ENCODE results near the gene FOXO3. TPM values are rescaled to one million over a fixed set of nuclear protein-coding genes. Genes with fewer than 3 reads are reported as not detected.
A peak's percentile ranks its signal among the peaks of the same experiment; 100 is the strongest.

Gene FOXO3
- total and polyA plus RNA-seq, 2 donors from 2014 or later, result 9.4 to 76.1 TPM

DNA sequence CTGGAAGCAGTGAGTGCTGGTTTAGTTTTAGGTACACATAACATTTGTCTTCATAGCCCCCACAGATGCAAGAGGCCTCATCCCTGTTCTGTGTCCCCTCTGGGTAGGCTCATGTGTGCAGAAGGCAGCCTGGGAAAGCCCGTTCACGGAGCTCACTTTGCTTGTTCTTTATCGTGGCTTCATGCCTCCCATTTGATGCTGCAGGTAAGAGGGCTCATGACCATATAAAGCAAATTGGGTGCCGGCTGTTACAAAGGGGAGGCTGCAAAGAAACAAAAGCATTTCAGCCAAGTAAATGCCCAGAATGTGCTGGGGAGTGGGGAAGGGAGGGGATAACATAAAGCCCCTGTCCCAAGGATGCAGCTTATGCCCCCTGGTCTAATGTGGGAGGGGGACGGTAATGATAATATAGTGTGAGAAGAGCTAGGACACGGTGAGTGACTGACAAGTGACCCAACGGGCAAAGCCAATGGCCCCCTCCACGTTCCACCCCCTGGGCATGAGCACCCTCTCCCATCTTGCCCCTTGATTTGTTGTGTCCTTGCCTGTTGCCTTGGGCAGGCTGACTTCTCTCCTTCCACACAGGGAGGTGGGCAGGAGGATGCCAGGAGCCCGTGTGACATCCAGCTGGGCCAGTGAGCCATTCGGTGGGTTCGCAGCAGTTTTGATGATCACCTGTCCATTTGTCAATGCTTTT lies 138.0 kb downstream of the FOXO3 start:
- H3K36me3 ChIP-seq (ENCODE audit: control insufficient read depth in 2 of 3, insufficient read depth in 3 of 3, low read length in 3 of 3), result no peaks in the 10 kb centered on the region
- H3K27me3 ChIP-seq (ENCODE audit: control insufficient read depth, insufficient read depth, low read length), result no peaks in the 10 kb centered on the region
- FAIRE-seq, result no peak
- no peaks in the 10 kb centered on the region for H3K4me1 ChIP-seq (ENCODE audit: control insufficient read depth in 2 of 3, insufficient read depth in 2 of 3, low read depth in 1 of 3, low read length in 3 of 3)
- TF ChIP-seq, protein P1, sequence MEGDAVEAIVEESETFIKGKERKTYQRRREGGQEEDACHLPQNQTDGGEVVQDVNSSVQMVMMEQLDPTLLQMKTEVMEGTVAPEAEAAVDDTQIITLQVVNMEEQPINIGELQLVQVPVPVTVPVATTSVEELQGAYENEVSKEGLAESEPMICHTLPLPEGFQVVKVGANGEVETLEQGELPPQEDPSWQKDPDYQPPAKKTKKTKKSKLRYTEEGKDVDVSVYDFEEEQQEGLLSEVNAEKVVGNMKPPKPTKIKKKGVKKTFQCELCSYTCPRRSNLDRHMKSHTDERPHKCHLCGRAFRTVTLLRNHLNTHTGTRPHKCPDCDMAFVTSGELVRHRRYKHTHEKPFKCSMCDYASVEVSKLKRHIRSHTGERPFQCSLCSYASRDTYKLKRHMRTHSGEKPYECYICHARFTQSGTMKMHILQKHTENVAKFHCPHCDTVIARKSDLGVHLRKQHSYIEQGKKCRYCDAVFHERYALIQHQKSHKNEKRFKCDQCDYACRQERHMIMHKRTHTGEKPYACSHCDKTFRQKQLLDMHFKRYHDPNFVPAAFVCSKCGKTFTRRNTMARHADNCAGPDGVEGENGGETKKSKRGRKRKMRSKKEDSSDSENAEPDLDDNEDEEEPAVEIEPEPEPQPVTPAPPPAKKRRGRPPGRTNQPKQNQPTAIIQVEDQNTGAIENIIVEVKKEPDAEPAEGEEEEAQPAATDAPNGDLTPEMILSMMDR (IDR thresholded peaks at IDR 0.05; ENCODE audit: borderline replicate concordance, extremely low read depth, insufficient read depth), result no peak
- DNase-seq, result no peak
- no peak overlapping the region for H3K4me3 ChIP-seq (ENCODE audit: low read length in 3 of 3)
- no peak overlapping the region for H3K9ac ChIP-seq (ENCODE audit: low read length in 3 of 3)
- intact Hi-C loops (cut with DNase I), result no loop called here
- H3K27ac ChIP-seq (ENCODE audit: low read depth in 2 of 2, low read length in 2 of 2), result no peak overlapping the region
- H3K9me3 ChIP-seq (ENCODE audit: control insufficient read depth in 2 of 3, insufficient read depth in 1 of 3, low read length in 3 of 3), result peaks cover 0 to 12% (median 2%) of the 10 kb centered on the region in 3 donors

DNA sequence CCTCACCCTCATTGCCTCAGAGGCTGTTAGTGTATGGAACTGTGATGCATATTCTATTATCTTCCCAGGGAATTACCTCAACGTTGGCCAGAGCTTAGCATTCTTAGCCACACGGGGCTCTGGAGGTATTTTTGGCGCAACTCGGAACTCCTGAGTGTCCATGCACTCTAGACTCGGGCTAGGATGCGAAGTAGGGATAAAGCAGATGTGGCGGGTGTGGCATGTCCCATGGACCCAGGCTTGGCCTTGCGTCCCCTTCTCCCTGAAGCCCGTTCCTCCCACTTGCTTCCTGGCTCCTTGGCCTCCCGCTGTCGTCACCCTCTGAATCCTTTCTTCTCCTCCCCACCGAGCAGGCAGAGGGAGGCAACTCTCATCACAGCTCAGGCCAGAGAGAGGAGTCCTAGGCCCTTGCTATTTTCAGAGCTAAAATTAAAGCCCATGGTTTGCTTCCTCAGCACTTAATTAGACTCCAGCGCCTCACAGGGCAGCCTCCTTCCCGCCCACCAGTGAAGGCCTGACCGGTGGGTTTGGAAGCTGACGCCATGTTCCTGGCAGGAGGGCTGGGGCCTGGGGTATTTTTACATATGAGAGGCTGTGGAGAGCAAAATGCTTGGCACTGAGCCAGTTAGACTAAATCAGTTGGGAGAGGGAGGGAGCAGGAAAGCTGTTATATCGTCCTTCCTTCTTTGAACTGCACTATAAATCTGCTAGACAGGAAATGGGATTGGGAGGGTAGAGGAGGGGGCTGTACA lies 138.7 kb downstream of the FOXO3 start:
- FAIRE-seq (no peak), DNase-seq (peak in 4 of 5 donors; percentile 60 to 89 (median 80))

DNA sequence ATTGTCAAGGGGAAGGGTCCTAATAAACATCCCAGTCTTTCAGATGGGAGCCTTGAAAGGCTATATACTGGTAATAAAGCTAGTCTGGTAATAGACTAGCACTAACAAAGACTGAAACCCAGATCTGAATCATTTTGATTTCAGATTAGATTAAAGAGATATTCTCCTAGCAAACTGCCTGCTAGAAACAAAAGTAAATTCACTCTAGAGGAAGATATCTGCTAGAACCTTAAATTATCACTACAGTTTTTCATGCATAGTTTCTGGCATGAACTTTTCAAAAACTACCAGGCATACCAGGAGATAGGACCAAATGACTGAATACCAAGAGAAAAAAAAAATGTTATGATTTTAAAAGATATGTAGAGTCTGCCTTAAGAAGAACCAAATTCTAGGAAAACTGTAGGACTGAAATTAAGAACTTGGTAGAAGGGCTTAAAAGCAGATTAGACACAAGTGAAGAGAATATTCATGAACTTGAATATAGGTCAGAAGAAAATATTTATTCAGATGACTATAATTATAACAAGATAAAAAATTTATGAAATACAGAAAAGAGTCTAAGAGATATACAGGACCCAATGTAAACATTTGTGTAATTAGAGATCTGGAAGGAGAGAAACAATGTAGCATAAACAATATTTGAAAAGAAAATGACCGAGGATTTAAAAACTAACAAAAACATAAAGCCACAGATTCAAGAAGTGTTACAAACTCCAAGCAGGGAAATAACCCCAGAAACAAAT lies 141.6 kb downstream of the FOXO3 start:
- Histone ChIP-seq H3K36me3 (ENCODE audit: control insufficient read depth in 2 of 3, insufficient read depth in 3 of 3, low read length in 3 of 3) (no peaks in the 10 kb centered on the region), H3K4me3 (ENCODE audit: low read length in 3 of 3) (no peak overlapping the region), H3K9ac (ENCODE audit: low read length in 3 of 3) (no peak overlapping the region), H3K27ac (ENCODE audit: low read depth in 2 of 2, low read length in 2 of 2) (no peak overlapping the region), H3K4me1 (ENCODE audit: control insufficient read depth in 2 of 3, insufficient read depth in 2 of 3, low read depth in 1 of 3, low read length in 3 of 3) (peaks cover 0 to 6% (median 4%) of the 10 kb centered on the region in 3 donors), H3K27me3 (ENCODE audit: control insufficient read depth, insufficient read depth, low read length) (no peaks in the 10 kb centered on the region), H3K9me3 (ENCODE audit: control insufficient read depth in 2 of 3, insufficient read depth in 1 of 3, low read length in 3 of 3) (peaks cover 0 to 12% (median 2%) of the 10 kb centered on the region in 3 donors)
- FAIRE-seq (no peak), DNase-seq (no peak)
- intact Hi-C loops (cut with DNase I), result no loop called here
- TF ChIP-seq, protein P1 (IDR thresholded peaks at IDR 0.05; ENCODE audit: borderline replicate concordance, extremely low read depth, insufficient read depth), result no peak

More for the DNA sequence above, 138.7 kb downstream of the FOXO3 start:
- no peaks in the 10 kb centered on the region for H3K27me3 ChIP-seq (ENCODE audit: control insufficient read depth, insufficient read depth, low read length)
- TF ChIP-seq, protein P1 (IDR thresholded peaks at IDR 0.05; ENCODE audit: borderline replicate concordance, extremely low read depth, insufficient read depth), result no peak
- no peak overlapping the region for H3K4me3 ChIP-seq (ENCODE audit: low read length in 3 of 3)
- H3K9ac ChIP-seq (ENCODE audit: low read length in 3 of 3), result no peak overlapping the region
- H3K4me1 ChIP-seq (ENCODE audit: control insufficient read depth in 2 of 3, insufficient read depth in 2 of 3, low read depth in 1 of 3, low read length in 3 of 3), result no peaks in the 10 kb centered on the region
- H3K36me3 ChIP-seq (ENCODE audit: control insufficient read depth in 2 of 3, insufficient read depth in 3 of 3, low read length in 3 of 3), result no peaks in the 10 kb centered on the region
- no peak overlapping the region for H3K27ac ChIP-seq (ENCODE audit: low read depth in 2 of 2, low read length in 2 of 2)
- intact Hi-C loops (cut with DNase I), result no loop called here
- H3K9me3 ChIP-seq (ENCODE audit: control insufficient read depth in 2 of 3, insufficient read depth in 1 of 3, low read length in 3 of 3), result peaks cover 0 to 12% (median 2%) of the 10 kb centered on the region in 3 donors
